SK-N-SH (cell line): ENCODE measurements around the gene MMAA. TPM values are rescaled to one million over a fixed set of nuclear protein-coding genes. Genes with fewer than 3 reads are reported as not detected.

Experiments used
- CTCF ChIA-PET: fragments of 300-600, 350-600 bp; formaldehyde crosslinking; extraction: SDS; loops from one replicate; lab custom pipeline; 2021; lab: Yijun Ruan, JAX
- POLR2A ChIA-PET: fragments of 350-600 bp; sonication (Branson Sonifier 250); formaldehyde crosslinking; extraction: SDS; loops from one replicate; lab custom pipeline; 2020; ENCODE audit warnings: antibody characterized with exemption, inconsistent platforms; lab: Yijun Ruan, JAX
- DNase-seq: peaks from one replicate; pipeline ENCODE4 v3.0.0; 2012
- H2AFZ ChIP-seq: fragments of 200-600 bp; sonication (generic); 2 replicates; pipeline ENCODE4 v1.8.1; 2016; ENCODE audit warnings: antibody characterized with exemption, mild to moderate bottlenecking, low read depth
- H3F3A ChIP-seq: fragments of 200-600 bp; sonication (generic); replicated peaks from 2 replicates; pipeline ENCODE3; 2016; ENCODE audit warnings: antibody characterized with exemption, mild to moderate bottlenecking; ENCODE audit not compliant: insufficient read depth
- H3K27ac ChIP-seq, 2 experiments: fragments of 200-500 bp in 1 of 2; fragments of 200-600 bp in 1 of 2; sonication (Bioruptor generic) in 1 of 2; sonication (generic), shearing (Covaris generic) in 1 of 2; 2 replicates each; pipeline versions ENCODE4 v1.5.1 to v1.6.1; 2014 to 2016; ENCODE audit warnings: low read depth in 2 of 2, inconsistent platforms in 1 of 2, low read length in 1 of 2, mild to moderate bottlenecking in 1 of 2, mixed read lengths in 1 of 2
- H3K27me3 ChIP-seq: fragments of 200-600 bp; sonication (generic), shearing (Covaris generic); 2 replicates; pipeline ENCODE4 v1.6.1; 2016; ENCODE audit warnings: mixed run types; ENCODE audit not compliant: insufficient read depth
- H3K36me3 ChIP-seq, 2 experiments: fragments of 200-500 bp in 1 of 2; fragments of 200-600 bp in 1 of 2; sonication (Bioruptor generic) in 1 of 2; sonication (generic) in 1 of 2; replicated peaks in 1 of 2; 2 replicates each; pipeline versions ENCODE3 to v1.5.1; 2014 to 2016; ENCODE audit warnings: low read length in 1 of 2, mild to moderate bottlenecking in 1 of 2; ENCODE audit not compliant: insufficient read depth in 2 of 2, control insufficient read depth in 1 of 2
- H3K4me1 ChIP-seq, 2 experiments: fragments of 200-500 bp in 1 of 2; fragments of 200-600 bp in 1 of 2; sonication (Bioruptor generic) in 1 of 2; sonication (generic), shearing (Covaris generic) in 1 of 2; 2 replicates each; pipeline versions ENCODE4 v1.5.1 to v1.6.1; 2014 to 2016; ENCODE audit warnings: low read depth in 1 of 2, low read length in 1 of 2, mixed run types in 1 of 2; ENCODE audit not compliant: insufficient read depth in 2 of 2, control insufficient read depth in 1 of 2
- H3K4me2 ChIP-seq: fragments of 200-600 bp; sonication (generic), shearing (Covaris generic); 2 replicates; pipeline ENCODE4 v1.6.1; 2017; ENCODE audit warnings: mixed run types
- H3K4me3 ChIP-seq, 2 experiments: fragments of 200-500 bp in 1 of 2; fragments of 200-600 bp in 1 of 2; sonication (Bioruptor generic) in 1 of 2; sonication (generic), shearing (Covaris generic) in 1 of 2; 2 replicates each; pipeline versions ENCODE4 v1.5.1 to v1.8.1; 2014 to 2016; ENCODE audit warnings: low read depth in 2 of 2, inconsistent platforms in 1 of 2, low read length in 1 of 2, mild to moderate bottlenecking in 1 of 2, mixed read lengths in 1 of 2, moderate library complexity in 1 of 2
- H3K79me2 ChIP-seq: fragments of 200-600 bp; sonication (generic); 2 replicates; pipeline ENCODE4 v1.8.1; 2017; ENCODE audit warnings: mild to moderate bottlenecking; ENCODE audit not compliant: insufficient read depth
- H3K9ac ChIP-seq: fragments of 200-600 bp; sonication (generic); 2 replicates; pipeline ENCODE4 v1.6.1; 2017; ENCODE audit warnings: mixed run types
- H3K9me2 ChIP-seq: fragments of 200-600 bp; sonication (generic); 2 replicates; pipeline ENCODE4 v1.6.1; 2017; ENCODE audit warnings: mixed run types
- H3K9me3 ChIP-seq: fragments of 200-600 bp; sonication (generic); 2 replicates; pipeline ENCODE4 v1.6.1; 2017; ENCODE audit warnings: mixed run types, mild to moderate bottlenecking, moderate library complexity
- H4K20me1 ChIP-seq: fragments of 200-600 bp; sonication (generic); 2 replicates; pipeline ENCODE4 v1.6.1; 2017; ENCODE audit warnings: mild to moderate bottlenecking, mixed run types; ENCODE audit not compliant: insufficient read depth
- CHD2 ChIP-seq: fragments of 150-350 bp; IDR thresholded peaks from 2 replicates; pipeline ENCODE4 v1.6.1; 2018; ENCODE audit warnings: low read length; ENCODE audit not compliant: partially characterized antibody
- EZH2phosphoT487 ChIP-seq: fragments of 200-600 bp; sonication (generic); IDR thresholded peaks from 2 replicates; pipeline ENCODE4 v1.6.1; 2017; ENCODE audit warnings: low read depth, mixed run types, mild to moderate bottlenecking, antibody characterized with exemption, moderate library complexity, borderline replicate concordance
- FOXJ3 ChIP-seq: sonication (generic); formaldehyde crosslinking; IDR thresholded peaks from 2 replicates; pipeline ENCODE4 v1.5.1; 2020; ENCODE audit warnings: mild to moderate bottlenecking, missing genetic modification reagents
- FOXM1 ChIP-seq: IDR thresholded peaks from 2 replicates; pipeline ENCODE4 v1.4.0; 2012; ENCODE audit warnings: low read depth, mild to moderate bottlenecking
- GATA2 ChIP-seq: sonication (generic); formaldehyde crosslinking; IDR thresholded peaks from 2 replicates; pipeline ENCODE4 v1.5.0; 2020; ENCODE audit warnings: mild to moderate bottlenecking, missing genetic modification reagents
- IRF3 ChIP-seq: fragments of 150-350 bp; IDR thresholded peaks from 2 replicates; pipeline ENCODE4 v1.6.1; 2016; ENCODE audit warnings: mild to moderate bottlenecking, low read depth, low read length
- JUND ChIP-seq: IDR thresholded peaks from 2 replicates; pipeline ENCODE4 v1.4.0; 2012
- NFIC ChIP-seq: IDR thresholded peaks from 2 replicates; pipeline ENCODE4 v1.4.0; 2012; ENCODE audit warnings: borderline replicate concordance
- RAD21 ChIP-seq: IDR thresholded peaks from 2 replicates; pipeline ENCODE4 v1.6.1; 2012; ENCODE audit warnings: mild to moderate bottlenecking, low read length
- RCOR1 ChIP-seq: fragments of 150-350 bp; IDR thresholded peaks from 2 replicates; pipeline ENCODE4 v1.6.1; 2017; ENCODE audit warnings: antibody characterized with exemption, low read length
- RFX5 ChIP-seq: IDR thresholded peaks from 2 replicates; pipeline ENCODE4 v1.6.1; 2012; ENCODE audit warnings: mild to moderate bottlenecking, improper control_type of control experiment, low read length
- RXRA ChIP-seq: IDR thresholded peaks from 2 replicates; pipeline ENCODE4 v1.4.0; 2012; ENCODE audit warnings: low read depth, mild to moderate bottlenecking, borderline replicate concordance
- TCF12 ChIP-seq: IDR thresholded peaks from 2 replicates; pipeline ENCODE4 v1.4.0; 2012
- WGBS: methylation state at CpG from one replicate; pipeline ENCODE4 v1.1.6; 2017; ENCODE audit warnings: low lambda C conversion rate; 5-methylcytosine and 5-hydroxymethylcytosine counted together
- polyA plus RNA-seq, 3 experiments: library from polyadenylated mRNA; depleted of rRNA; stranded (reverse); fragments of >200 nt; gene quantifications; 2 replicates each; pipeline ENCODE4 v1.2.3, GENCODE V29; 2012
- TF ChIP-seq, protein P1 (sequence below): fragments of 150-350 bp; IDR thresholded peaks from 2 replicates; pipeline ENCODE4 v1.6.1; 2017; ENCODE audit warnings: antibody characterized with exemption, low read length, low read depth, borderline replicate concordance
- TF ChIP-seq, protein P2 (sequence below): fragments of 200-600 bp; sonication (generic); IDR thresholded peaks from 2 replicates; pipeline ENCODE4 v1.6.1; 2017; ENCODE audit warnings: antibody characterized with exemption, mild to moderate bottlenecking, moderate library complexity
- TF ChIP-seq, protein P3 (sequence below): IDR thresholded peaks from 2 replicates; pipeline ENCODE4 v1.4.0; 2012; ENCODE audit warnings: low read depth
- TF ChIP-seq, protein P4 (sequence below): IDR thresholded peaks from 2 replicates; pipeline ENCODE4 v1.6.1; 2012; ENCODE audit warnings: mild to moderate bottlenecking, low read depth, low read length, moderate library complexity

MMAA gene
- polyA plus RNA-seq, 1 of the 3 experiments (the other 2 are of a cell fraction) = 2.2 TPM

DNA sequence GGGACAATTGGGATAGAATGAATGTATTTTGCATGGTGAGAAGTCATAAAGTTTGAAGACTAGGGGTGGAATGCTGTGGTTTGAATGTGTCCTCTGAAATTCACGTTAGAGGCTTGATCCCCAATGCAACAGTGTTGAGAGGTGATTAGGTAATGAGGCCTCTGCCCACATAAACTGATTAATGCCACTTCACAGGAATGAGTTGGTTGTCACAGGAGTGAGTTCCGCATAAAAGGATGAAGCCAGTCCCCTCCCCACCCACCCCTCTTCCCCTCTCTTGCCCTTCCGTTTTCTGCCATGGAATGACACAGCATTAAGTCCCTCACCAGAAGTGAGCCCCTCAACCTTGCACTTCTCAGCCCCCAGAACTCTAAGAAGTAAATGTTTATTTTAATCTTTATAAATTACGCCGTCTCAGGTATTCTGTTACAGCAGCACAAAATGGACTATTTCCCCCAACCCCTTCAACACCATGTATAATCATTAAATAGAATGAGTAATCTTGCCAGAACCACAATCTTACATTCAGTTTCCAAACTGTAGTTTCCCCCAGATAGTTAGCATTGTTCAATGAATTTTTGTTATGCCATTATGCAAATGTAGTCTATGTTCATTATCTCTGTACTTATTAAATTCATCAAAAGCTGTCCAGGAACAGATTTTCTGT is 5.5 kb upstream of the MMAA start:
- TF ChIP-seq RXRA (no peak), RCOR1 (no peak), TCF12 (no peak), CHD2 (no peak), IRF3 (no peak), RFX5 (no peak), FOXM1 (no peak)
- TF ChIP-seq, protein P1, sequence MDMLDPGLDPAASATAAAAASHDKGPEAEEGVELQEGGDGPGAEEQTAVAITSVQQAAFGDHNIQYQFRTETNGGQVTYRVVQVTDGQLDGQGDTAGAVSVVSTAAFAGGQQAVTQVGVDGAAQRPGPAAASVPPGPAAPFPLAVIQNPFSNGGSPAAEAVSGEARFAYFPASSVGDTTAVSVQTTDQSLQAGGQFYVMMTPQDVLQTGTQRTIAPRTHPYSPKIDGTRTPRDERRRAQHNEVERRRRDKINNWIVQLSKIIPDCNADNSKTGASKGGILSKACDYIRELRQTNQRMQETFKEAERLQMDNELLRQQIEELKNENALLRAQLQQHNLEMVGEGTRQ = no peak
- TF ChIP-seq, protein P2, sequence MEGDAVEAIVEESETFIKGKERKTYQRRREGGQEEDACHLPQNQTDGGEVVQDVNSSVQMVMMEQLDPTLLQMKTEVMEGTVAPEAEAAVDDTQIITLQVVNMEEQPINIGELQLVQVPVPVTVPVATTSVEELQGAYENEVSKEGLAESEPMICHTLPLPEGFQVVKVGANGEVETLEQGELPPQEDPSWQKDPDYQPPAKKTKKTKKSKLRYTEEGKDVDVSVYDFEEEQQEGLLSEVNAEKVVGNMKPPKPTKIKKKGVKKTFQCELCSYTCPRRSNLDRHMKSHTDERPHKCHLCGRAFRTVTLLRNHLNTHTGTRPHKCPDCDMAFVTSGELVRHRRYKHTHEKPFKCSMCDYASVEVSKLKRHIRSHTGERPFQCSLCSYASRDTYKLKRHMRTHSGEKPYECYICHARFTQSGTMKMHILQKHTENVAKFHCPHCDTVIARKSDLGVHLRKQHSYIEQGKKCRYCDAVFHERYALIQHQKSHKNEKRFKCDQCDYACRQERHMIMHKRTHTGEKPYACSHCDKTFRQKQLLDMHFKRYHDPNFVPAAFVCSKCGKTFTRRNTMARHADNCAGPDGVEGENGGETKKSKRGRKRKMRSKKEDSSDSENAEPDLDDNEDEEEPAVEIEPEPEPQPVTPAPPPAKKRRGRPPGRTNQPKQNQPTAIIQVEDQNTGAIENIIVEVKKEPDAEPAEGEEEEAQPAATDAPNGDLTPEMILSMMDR = no peak
- Histone ChIP-seq H3K4me2 (no peak overlapping the region), H3K9me2 (no peaks in the 10 kb centered on the region), H3K79me2 (peaks cover 13% of the 10 kb centered on the region), H3K36me3 (no peaks in the 10 kb centered on the region), H4K20me1 (no peaks in the 10 kb centered on the region), H3K9ac (no peak overlapping the region), H3K27ac (no peak overlapping the region), H3K9me3 (no peaks in the 10 kb centered on the region), H2AFZ (no peak overlapping the region), H3K4me3 (no peak overlapping the region), H3K4me1 (peaks cover 0 to 6% of the 10 kb centered on the region in 2 experiments; a peak in 1 of 4 replicates), H3F3A (peaks cover 5% of the 10 kb centered on the region), H3K27me3 (no peaks in the 10 kb centered on the region)
- CTCF ChIA-PET = interaction anchor here (0.7 to 2.4 kb wide), 2 partner anchors 380 to 397 kb away, joined by 3 to 9 read pairs; no protein-coding TSS in a partner anchor
- 90% methylated on average over 5 of the region's 5 CpGs for WGBS
- no peak for DNase-seq
- POLR2A ChIA-PET = no interaction called here

GRCh38 chr4:145614233-145614610 is 5.0 kb upstream of the MMAA start:
- Histone ChIP-seq H3K36me3 (no peaks in the 10 kb centered on the region), H3K4me1 (peaks cover 0 to 6% of the 10 kb centered on the region in 2 experiments; a peak in 1 of 4 replicates), H3K4me3 (no peak overlapping the region), H2AFZ (no peak overlapping the region), H4K20me1 (no peaks in the 10 kb centered on the region), H3K9me3 (no peaks in the 10 kb centered on the region), H3K27me3 (no peaks in the 10 kb centered on the region), H3K9ac (no peak overlapping the region), H3K4me2 (no peak overlapping the region), H3K79me2 (peaks cover 15% of the 10 kb centered on the region), H3K27ac (no peak overlapping the region), H3F3A (peaks cover 5% of the 10 kb centered on the region), H3K9me2 (no peaks in the 10 kb centered on the region)
- ChIA-PET POLR2A (no interaction called here), CTCF (interaction anchor here (0.7 kb wide), 1 partner anchor 398 kb away, joined by 3 read pairs; no protein-coding TSS in a partner anchor)
- 82% methylated on average over 2 of the region's 2 CpGs for WGBS
- no peak for DNase-seq
- no peak for TF ChIP-seq FOXM1
- no peak for TF ChIP-seq RAD21
- no peak for TF ChIP-seq JUND
- TF ChIP-seq FOXJ3 = no peak
- no peak for TF ChIP-seq EZH2phosphoT487
- no peak for TF ChIP-seq GATA2 (CRISPR knock-in tag)
- no peak for TF ChIP-seq NFIC
- TF ChIP-seq RCOR1 = no peak
- TF ChIP-seq, protein P3, sequence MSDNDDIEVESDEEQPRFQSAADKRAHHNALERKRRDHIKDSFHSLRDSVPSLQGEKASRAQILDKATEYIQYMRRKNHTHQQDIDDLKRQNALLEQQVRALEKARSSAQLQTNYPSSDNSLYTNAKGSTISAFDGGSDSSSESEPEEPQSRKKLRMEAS = no peak
- TF ChIP-seq, protein P4, sequence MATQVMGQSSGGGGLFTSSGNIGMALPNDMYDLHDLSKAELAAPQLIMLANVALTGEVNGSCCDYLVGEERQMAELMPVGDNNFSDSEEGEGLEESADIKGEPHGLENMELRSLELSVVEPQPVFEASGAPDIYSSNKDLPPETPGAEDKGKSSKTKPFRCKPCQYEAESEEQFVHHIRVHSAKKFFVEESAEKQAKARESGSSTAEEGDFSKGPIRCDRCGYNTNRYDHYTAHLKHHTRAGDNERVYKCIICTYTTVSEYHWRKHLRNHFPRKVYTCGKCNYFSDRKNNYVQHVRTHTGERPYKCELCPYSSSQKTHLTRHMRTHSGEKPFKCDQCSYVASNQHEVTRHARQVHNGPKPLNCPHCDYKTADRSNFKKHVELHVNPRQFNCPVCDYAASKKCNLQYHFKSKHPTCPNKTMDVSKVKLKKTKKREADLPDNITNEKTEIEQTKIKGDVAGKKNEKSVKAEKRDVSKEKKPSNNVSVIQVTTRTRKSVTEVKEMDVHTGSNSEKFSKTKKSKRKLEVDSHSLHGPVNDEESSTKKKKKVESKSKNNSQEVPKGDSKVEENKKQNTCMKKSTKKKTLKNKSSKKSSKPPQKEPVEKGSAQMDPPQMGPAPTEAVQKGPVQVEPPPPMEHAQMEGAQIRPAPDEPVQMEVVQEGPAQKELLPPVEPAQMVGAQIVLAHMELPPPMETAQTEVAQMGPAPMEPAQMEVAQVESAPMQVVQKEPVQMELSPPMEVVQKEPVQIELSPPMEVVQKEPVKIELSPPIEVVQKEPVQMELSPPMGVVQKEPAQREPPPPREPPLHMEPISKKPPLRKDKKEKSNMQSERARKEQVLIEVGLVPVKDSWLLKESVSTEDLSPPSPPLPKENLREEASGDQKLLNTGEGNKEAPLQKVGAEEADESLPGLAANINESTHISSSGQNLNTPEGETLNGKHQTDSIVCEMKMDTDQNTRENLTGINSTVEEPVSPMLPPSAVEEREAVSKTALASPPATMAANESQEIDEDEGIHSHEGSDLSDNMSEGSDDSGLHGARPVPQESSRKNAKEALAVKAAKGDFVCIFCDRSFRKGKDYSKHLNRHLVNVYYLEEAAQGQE = no peak
